HL-60/S4 treated with retinoic acid at 250 ng/mL for 4 days and 3 days (cell line): ENCODE data around the gene ZBTB7C.

Experiments
- in situ Hi-C: fragments of 300-500 bp; cut with MboI; formaldehyde crosslinking; loops from 2 replicates; pipeline ENCODE4 v1.7.0; 2022; ENCODE audit warnings: low sequenced_read_pairs

Gene ZBTB7C

DNA sequence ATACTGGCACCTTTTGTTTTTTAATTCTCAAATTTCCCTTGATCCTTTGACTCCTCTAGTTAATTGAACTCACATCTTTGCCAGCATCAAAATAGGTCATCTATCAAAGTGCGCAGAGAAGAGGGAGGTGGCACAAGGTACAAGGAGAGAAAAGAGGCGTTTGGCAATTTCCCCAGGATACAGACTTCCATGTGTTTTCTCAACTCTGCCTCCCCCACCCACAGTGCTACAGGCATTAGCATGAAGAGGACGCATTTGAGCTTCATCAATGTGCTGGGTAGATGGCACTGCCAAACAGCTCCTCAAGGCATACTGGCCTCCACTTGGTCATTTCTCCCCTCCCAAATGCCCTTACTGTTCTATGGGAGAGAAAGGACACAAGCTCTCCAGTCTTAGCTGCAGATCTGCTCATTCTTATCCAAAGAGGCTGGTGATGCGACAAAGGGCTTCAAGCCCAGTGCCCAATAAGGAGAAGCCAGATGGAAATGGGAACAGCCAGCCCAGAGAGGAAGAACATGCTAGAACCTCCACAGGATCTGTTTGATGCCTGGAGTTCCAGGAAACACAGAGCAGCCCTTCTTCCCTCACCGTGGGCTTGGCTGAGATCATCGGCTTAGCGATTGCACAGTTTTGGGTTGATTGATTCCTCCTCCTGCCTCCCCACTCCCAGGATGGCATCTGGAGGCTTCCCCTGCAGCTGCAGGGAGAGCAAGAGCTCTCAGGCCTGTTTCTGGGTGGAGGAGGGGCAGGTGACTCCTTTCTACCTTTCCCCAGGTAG, 334.1 kb downstream of the ZBTB7C start:
- in situ Hi-C loops: no loop called here

DNA sequence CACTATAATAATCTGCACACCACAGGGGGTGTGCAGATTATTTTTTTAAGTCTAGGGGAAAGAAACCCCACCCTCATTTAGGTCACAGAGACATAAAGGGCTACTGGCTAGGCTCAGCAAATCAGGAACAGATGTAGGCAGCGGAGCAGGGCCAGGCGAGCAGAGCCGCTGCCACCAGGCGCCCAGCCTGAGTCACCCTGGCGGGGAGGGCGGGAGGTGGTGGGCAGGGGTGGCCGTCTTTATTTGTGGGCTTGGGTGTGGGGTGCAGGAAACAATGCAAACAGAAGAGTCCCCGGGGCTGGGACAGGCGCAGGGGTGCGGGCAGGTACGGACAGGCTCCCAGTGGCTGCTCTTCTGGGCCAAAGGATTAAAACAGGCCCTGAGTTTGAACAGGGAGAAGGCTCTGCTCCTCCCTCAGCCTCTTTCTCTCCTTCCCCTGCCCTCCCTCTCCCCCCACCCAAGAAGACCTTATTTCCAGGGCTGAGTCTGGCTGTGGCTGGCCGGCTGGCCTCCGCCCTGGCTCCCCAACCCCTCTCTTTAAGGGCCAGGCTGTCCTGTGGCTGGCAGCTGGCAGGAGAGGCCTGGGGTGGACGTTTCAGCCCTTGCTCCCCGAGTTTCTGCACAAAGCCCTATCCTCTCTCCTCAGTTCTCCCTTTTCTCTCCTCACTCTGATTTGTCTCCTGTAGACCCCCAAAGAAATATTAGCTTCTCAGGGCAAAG, 335.8 kb downstream of the ZBTB7C start:
- in situ Hi-C loops: no loop called here

DNA sequence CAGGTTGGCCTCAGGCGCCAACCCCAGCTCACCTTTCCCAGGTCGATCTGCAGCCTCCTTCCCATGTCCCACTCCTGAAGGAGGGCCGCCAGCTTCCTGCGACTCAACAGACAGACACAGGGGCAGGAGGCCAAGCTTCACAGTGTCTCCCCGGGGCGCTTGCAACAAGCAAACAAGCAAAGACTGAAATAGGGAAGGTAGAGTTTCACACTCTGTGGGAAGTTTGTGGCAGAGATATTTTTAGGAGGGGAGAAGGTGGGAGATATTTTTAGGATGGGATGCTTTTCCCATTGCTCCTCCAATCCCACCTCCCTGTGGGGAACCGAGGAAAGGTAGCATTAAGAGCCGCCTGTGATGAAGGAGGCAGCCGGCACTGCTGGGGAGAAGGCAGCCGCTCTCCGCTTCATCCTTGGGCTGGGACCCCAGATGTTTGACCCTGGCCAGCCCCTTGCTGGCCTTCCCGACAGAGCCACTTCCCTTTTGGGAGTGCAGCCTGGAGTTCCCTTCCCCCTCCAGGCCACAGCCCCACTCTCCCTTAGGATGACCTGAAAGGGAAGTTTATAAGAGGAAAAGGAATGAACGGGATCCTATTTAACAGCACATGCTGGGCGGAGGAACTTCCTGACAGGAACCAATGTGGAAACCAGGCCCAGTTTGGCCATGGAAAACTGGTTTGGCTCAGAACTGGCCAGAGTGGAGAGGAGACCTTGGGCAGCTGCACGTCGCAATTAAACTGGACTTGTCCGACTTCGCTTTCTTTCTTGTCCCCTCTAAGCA, 336.6 kb downstream of the ZBTB7C start:
- in situ Hi-C loops: no loop called here

DNA sequence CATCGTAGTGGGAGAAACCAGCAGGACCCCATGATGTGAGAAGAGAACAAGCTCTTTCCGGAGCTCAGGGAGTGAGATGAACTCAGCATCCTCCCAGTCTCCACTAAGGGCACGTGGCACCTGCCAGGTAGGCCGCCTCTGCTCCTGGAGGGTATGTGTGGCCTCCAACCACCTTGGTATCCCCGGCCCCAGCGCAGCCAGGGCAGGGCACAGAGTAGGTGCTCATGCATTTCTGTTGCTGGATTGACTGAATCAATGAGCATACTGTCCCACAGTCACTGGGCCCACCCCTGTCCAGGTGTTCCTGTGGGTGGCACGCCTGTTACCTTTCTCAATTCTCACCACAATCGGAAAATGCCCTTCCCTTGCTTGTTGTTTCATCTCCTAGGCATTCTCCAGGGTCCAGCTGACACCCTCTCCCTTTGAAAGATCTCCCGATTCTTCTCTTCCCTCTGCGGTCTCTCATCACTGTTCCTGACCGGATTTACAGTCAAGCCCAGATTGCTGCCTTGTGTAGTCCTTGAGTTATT, 340.2 kb downstream of the ZBTB7C start:
- in situ Hi-C loops: no loop called here

DNA sequence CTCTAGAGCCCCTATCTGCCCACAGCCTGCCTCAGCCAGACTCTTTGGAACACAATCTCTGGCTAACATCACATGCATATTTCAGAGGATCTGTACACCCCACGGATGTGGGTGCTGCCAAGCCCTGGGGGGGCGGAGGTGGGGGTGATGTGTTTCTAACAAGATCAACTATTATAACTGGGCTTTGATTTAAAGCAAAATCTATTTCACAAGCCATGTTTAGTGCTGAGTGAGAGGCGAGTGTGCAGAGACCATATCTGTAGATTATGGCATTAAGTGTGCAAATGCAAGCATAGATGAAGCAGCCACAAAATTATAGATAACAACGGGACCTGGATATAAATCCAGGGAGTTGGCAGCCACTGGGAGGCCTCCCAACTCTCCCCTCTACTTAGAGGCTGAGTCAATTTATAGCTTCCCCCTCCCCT, 342.9 kb downstream of the ZBTB7C start:
- in situ Hi-C loops: no loop called here

DNA sequence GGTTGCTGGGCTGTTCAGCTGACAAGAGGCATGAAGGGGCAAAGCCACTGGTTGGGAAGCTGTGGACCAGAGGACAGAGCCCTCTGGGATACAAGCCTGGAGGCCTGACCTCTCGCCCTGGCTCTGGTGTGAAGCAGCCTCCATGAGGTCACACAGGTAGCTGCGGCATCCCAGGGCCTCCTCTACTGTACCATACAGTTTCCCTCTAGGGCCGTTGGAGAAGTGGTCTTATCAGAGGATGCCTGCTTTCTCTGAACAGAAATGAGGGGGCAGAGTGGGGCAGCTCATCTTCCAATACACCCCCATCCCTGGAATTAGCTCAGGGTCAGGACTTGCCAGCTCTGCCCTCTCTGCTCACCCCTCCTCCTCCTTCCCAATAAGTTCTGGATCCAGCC, 343.6 kb downstream of the ZBTB7C start:
- in situ Hi-C loops: no loop called here

DNA sequence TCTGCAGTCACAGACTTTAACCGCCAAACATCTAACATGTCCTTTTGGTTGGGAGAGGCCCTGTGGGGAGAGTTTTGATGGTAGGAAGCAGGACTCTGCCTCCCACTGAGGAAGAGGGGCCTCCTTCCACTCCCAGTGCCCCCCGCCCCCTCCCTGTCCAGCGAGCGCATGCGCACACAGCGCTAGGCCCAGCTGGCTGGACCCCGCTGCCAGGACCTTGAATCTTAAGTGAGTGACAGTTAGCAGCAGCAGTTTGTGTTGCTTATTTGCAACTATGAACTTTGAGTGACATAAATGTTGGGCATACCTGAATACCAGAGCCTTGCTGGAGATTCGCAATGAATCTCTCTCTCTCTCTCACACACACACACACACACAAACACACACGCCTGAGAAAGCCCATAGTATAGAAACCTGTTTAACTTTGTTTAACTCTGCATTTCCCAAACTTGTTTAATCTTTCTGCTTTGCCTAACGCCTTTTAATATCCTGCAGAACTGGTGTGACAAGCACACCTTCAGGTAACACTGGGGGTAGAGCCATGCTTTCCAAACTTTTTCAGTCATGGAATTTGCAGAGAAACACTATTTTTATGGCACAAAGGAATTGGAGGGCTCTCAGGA, 344.1 kb downstream of the ZBTB7C start:
- in situ Hi-C loops: no loop called here

DNA sequence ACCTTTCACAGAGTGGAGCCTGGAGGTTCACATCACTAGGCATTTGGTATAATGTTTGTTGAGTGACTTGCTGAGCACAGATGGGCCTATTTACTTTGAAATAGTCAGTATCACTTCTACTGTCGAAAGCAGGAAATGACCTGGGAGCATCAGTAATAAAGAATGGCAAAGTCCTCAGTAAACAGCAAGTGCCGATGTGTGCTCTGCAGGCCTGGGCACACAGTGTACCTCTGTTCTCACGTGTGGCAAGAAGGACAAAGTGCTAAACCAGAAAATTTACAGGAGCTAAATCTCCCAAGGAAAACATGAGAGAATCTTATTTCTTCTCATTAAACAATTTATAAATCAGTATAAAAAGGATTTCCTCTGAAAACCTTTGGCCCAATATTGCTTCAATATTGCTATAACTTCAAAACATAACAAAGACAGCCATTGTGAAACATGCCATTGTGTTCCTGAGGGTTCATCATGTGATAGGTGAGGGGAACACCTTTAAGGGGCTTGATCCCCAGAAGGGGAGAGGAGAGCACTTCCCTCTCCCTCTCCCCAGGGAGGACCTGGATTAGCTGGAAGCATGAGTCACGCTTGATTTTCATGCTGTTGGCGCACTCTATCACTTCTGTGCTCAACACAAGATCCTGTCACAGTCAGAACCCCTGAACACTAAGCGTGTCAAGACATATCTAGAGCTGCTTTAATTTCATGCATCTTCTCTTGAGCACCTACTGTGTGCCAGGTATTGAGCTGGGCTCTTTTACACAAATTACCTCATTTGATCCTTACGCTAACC, 347.2 kb downstream of the ZBTB7C start:
- in situ Hi-C loops: no loop called here

DNA sequence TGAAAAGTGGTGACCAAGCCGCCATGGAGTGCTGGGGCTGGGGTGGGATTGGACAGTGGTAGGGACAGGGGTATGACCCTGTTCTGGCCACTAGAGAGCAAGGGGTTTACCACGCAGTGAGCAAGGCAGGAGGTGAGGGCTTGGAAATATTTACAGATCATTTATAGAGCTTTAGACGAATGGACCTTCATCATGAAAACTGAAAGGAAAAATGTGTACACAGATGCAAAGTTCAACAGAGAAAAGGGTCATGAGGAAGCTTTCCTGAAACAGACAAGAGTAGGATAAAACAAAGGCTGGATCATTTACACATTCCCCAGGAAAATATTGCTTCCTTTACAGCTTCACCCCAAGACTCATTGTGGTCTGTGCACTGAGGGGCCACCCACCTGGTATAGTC, 348.2 kb downstream of the ZBTB7C start:
- in situ Hi-C loops: no loop called here

DNA sequence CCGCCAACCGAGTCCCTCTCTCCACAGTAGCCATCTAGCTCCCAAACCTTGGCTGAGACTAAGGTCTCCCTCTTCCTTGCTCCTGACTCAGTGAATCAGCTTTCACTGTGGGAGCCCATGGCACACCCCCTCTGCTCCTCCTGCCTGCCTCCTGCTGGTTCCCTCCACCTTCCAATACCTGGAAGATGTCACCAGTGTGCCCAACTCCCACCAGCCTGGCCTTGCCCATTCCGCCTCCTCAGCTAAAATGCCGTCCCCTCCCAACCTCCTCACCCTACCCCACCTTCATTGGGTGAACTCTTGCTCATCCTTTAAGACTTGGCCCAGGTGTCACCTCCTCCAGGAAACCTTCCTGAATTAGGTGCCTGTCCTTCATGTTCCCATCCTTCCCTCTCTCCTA, 348.8 kb downstream of the ZBTB7C start:
- in situ Hi-C loops: no loop called here

DNA sequence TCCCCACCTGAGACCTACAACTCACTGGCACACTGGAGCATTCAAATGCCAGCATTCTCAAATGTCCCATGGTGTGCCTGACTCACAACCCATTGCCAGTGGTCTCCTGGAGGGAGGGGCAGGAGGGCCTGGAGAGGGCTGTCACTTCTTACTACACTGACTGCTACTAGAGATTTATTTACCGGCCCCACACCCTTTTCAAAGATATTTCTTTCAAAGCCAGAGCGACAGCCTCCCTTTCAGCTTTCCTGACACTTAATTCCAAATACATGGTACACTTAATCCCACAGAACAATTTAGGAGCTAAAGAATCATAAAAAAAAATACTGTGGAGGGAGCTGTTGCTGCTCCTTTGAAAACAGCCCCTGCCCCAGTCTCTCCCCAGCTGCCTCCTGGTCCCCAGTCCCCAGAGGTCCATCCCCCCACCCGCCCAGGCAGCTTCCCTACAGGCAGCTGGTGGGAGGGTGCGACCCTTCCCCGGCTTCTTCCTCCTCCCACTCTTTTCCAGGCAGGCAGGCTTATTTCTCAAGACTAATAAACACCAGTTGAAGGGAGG, 349.6 kb downstream of the ZBTB7C start:
- in situ Hi-C loops: no loop called here

DNA sequence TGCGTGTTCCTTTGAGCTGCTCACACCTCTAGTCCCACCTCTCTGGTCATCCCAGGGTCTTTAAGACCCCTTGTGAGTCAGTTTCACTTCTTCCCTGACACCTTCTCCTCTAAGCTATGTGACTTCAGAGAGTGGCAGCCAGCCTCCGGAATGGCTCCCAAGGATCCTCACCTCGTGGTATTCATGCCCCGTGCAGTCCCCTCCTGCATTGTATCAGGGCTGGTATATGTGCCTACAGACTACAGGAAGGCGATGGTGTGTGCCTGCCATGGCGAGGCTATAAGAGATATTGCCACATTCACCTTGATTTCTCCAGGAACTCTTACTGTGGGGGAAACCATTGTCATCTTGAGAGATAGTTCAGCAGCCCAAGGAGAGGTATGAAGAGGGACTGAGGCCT, 350.7 kb downstream of the ZBTB7C start:
- in situ Hi-C loops: no loop called here

DNA sequence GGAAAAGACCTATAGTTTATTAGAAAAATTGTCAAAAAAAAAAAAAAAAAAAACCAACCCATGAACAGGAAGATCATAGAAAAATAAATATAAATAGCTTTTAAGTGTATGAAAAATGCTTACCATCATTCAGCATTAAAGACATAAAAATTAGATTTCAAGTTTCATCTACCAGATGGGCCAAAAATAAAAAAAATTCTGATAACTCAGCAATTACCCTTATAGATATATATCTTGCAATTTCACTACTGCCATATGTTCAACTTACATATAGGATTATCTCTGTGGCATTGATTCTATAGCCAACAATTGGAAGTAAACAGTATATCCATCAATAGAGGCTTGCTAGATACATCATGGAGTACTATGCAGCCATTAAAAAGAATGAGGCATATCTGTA, 352.2 kb downstream of the ZBTB7C start:
- in situ Hi-C loops: no loop called here

DNA sequence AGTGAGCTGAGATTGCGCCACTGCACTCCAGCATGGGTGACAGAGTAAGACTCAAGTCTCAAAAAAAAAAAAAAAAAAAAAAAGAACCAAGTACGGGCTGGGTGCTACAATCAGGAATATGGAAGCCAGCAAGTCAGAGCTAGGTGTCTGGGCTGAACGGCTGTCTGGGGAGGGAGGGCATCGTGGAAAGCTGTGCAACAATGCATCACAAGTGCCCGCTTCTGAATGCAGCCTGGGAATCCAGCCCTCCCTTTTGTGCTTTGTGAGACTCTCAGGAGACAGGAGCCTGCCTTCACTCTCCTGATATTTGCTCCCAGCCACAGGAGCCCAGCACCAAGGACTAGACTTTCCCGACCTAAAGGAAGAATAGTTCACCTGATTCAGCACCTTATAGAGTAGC, 353.8 kb downstream of the ZBTB7C start:
- in situ Hi-C loops: no loop called here

DNA sequence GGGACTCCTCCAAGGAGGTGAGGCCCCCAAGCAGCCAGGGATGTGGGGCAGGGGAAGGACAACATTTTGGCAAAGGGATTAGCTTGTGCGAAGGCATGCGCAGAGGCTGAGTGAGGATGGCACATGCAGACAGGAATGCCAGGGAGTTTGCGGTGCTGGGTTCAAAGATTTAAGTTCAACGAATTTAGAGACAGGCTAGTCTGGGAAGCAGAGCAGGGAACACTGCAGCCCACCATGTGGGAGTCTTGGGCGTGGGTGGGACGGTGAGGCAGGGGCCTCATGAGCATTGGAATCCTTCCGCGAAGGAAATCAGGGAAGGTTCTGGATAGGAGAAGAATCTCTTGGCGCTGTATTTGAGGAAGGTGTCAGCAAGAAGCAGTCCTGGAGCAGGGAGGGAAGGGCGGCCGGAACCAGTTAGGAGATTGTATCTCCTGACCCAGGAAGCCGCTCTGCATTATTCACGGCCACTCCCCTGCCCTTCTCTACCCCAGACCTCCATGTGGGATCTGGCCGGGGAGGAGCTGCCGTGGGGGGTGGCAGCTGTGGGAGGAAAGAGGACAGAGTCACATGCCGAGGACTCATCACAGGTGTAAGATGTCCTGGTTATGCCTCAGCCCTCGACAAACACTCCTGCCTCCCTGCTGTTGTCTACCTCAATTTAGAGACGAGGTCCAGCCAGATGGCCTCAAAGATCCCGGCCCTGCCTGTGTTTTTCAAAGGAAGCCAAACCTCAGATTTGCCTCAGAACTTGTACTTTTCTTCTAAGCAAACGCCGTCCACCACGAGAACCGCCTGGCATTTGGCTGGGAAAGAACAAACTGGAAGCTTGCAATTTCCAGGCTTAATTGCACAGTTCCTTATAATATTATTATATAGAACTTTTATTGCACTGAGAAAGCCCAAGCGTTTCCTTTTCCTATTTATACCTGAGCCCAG, 355.0 kb downstream of the ZBTB7C start:
- in situ Hi-C loops: no loop called here

DNA sequence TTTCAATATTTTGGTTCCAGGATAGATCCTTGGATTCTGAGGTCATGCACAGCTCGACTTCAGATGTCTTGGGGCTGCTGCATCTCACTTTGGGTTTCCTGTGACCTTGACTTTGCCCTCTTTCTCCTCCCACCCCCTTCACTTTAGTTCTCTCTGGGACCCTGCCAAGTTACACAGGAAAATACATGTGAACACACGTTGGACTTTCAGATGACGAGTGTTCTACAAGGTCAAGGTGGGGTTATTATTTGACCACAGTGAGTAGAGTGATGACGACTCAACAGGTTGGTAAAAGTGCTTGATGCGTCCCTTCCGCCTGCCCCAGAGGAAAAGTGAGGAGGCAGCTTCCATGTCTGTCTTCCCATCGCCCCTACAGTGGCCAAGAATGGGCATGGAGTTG, 356.3 kb downstream of the ZBTB7C start:
- in situ Hi-C loops: no loop called here

DNA sequence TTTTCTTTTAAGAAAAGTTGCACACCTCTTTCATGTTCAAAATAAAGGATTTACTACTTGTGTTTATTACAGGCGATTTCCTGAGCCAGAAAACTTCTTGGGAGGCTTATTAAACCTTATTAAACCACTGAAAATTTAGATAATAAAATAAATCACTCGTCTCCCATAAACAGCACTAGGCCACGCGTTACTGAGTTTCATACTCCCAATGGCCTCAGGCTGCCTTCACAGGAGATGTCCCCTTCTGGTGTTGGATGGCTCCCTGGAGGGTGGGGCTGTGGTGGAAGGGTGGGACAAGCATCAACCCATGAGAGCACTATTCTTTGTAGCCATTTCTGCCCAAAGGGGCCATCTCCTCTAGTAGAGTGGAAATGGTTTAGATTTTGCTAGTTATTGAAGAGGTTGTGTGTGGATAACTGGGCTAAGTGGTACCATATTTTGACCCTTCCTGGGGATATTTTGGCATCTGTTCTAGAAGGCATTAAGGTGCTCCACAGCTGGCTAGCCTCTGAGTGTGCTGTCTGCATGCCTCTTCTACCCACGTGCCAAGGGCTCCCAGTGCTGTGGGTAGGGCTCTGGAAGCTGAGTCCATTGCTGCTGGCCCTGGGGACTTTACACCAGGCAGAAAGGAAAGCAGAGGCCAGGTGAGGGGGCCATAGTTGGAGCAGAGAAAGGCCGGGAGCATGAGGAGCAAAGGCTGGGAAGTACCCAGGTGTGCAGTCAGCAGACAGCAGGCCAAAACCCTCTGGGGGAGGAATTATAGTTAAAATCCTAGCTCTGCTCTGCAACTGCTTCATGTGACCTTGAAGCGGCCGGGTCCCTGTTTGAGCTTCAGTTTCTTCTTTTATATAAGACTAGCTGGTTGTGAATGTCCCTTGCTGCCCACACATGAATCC, 357.0 kb downstream of the ZBTB7C start:
- in situ Hi-C loops: no loop called here

DNA sequence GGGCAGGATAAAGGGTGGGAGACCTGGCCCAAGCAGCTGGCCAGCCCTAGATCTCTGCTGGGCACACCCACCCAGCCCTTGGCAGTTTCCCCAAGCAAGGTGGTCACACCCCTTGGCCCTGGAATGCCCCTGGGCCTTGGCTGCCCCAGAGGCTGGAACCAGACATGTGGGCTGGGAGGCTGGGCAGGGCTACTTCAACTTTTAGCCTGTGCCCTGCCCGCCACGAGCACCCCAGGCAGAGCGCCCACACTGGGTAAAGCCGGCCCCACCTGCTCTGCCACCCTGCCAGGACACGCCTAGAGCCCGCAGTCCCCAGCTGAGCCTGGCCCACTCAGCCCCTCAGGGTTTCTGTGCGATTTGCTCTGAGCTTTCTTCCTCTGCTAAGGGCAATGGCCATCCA, 359.0 kb downstream of the ZBTB7C start:
- in situ Hi-C loops: no loop called here
